ENCODE data around the gene HNRNPUL1.
A peak's percentile ranks its signal among the peaks of the same experiment; 100 is the strongest.

Gene HNRNPUL1

DNA sequence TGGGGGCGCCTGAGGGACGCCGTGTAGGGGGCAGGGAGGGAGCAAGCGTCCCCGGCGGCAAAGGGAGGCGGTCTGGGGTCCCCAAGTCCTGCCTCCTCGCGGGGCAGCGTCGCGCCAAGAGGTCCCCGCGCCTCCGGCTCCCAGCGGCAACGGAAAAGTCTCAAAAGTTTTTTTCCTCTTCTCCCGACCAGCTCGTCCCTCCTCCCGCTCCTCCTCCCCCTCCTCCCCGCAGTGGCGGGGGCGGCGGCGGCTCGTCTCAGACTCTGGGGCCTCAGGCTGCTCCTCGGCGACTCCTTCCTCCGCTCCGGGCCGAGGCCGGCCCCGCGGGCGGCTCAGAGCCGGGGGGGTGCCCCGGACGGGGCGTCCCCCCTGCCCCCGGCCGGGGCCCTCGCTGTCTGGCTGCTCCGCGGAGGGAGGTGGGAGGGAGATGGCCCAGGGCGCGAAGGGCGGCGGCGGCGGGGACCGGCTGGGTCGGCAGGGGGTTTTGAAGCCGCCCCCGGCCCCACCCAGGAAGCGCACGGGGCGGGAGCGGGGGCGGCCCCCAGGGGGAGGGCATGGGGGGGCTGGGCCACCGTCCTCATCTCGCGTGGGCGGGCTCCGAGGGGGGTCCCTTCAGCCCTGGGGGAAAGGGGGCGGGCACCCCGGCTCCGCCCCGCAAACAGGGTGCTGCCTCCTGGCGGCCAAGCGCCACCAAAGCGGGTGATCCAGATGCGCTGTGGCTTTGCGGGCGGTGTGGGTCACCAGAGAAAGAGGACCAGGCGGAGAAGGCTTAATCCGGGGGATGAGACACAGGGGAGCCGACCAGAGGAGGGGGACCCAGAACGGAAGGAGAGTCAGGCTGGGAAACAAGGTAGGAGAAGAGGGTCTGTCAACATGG, 89.5 kb downstream of the HNRNPUL1 start, which contains the start of gene TGFB1:
Gene TGFB1 (minus strand): TSS at position 457 of the 877 bp plus-strand sequence. CDS start 878 bp downstream, outside the sequence.
- peak; percentile 72 to 74 for DNase-seq (ENCODE audit: low read depth in 2 of 2)

DNA sequence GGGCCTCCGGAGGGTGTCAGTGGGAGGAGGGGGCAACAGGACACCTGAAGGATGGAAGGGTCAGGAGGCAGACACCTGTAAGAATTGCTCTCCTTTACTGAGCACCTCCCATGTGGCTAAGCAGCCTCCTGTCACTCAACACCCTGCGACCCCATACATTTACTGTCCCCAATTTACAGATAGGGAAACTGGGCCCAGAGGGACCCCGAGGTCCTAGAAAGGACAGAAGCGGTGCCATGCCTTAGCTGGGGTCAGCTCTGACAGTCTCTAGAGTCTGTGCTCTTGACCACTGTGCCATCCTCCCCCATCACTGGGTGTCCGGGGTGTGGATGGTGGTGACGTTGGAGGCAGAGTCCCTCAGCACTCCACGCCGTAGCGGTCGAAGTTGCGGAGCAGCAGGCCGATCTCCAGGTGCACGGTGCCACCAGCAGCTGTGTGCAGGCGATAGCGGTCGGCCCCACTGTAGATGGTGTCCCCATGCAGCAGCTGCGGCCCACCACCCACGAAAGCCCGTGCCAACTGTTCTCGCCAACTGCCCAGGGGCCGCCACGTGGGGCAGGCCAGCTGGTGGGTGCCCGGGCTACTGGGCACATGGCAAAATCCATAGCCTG, 90.3 kb downstream of the HNRNPUL1 start:
- DNase-seq (ENCODE audit: low read depth in 2 of 2), result no peak

DNA sequence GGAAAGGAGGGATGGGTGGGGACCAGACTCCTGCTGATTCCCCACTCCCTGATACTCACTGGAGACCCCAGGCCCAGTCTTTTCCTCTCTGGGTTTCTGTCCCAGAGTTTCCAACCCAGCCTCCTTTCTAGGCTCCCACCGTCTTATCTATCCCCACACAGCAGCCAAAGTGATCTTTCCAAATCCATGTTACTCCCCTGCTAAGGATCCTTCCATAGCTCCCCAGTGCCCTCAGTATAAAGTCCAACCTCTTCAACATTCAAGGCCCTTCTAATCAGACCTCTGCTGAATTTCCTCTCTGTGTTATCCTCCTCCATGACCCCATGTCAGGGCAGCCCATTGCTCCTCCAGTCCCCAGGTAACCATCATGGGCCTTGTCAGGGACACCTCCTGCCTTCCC, 90.9 kb downstream of the HNRNPUL1 start:
- DNase-seq (ENCODE audit: low read depth in 2 of 2), result no peak

DNA sequence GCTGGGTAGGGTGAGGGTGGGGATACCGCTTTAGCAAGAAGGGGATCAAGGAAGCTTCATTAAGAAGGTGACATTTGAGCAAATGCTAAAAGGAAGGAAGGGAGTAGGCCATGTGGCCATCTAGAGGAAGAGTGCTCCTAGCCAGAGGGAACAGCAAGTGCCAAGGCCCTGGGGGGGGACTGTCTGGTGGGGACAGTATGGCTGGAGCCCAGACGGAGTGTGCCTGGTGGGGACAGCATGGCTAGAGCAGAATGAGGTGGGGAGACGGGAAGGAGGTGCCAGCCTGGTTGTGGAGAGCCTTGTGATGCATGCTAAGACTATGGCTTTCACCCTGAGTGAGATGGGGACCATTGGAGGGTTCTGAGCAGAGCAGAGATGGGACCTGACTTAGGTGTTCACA, 91.6 kb downstream of the HNRNPUL1 start:
- DNase-seq (ENCODE audit: low read depth in 2 of 2), result no peak

DNA sequence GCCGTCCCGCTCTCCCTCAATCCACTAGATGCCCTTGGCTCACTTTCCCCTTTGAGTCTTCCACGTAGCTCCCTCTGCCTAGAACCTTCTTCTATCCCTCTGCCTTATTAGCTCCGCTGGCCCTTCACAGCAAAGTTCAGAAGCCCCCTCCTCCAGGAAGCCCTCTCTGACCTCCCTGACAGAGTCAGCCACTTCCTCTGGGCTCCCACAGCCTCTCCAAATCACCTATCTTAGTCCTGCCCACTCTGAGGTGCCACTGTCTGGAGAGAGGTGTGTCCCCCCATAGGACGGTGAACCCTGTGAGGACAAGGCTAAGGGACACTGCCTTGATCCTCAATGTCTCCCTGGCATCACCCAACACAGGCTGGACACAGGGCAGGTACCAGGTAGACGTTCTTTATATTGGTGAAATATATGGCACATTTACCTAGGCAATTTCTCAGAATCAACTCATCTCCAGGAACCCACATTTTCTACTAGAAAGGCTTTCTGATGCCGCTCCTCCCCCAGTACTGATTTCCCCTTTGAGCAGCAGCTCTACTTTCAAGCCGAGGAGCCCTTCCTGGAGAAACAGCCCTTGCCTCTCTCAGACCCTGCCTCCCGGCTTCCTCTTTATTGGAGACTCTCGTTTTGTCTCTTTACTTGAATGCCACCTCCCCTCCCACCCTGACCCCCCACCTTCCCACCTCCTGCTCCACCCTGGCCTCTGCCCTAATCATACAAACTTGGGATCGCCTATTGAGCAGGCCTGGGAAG, 93.0 kb downstream of the HNRNPUL1 start:
- DNase-seq (ENCODE audit: low read depth in 2 of 2), result no peak

Measured in fibroblast of skin of left biceps (primary cell).